Middle frontal gyrus (tissue), 1 donor: Measurements from ENCODE around the gene RYR2.

ENCODE experiments used
- DNase-seq: peaks from one replicate; pipeline ENCODE4 v3.0.0-alpha.2; 2015; ENCODE audit warnings: low spot score; ENCODE audit errors: extremely low spot score

RYR2 gene

DNA sequence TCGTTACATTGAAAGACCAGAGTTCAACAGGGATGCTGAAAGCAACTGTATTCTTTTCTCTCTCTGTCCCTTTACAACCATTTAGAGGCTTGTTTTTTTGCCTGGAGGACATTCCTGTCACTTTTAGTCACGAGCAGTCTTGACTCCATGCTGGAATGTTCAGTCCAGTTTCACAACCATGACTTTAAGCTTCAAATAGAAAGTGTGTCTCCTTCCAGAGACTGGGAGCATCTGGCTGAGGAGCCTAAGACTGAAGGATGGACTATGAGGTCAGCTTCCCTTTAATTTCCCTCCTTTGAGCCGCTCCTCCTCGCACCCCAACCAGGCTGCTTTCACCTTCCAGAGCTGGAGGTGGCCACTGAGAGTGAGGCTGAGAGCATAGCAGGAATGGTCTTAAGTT, 10.5 kb upstream of the RYR2 start:
- no peak for DNase-seq

DNA sequence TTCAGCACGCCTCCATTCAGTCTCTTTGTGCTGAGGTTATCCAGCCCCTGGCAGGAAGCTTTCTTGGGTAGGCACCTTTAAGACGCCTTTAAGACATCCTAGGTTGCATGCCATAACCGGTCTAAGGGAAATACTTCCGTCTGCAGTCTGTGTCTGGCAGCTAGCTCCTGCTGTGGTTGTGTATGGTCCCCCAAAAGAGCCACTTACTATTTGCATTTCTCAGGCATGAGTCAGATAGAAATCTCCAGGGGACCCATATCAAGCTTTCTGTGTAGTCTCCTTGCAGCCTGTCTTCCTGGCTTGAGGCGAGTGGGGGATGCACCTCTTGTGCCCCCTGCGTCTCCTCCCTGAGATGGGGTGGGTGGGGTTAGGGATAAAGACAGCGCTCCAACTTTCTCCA, 10.0 kb upstream of the RYR2 start:
- no peak for DNase-seq

DNA sequence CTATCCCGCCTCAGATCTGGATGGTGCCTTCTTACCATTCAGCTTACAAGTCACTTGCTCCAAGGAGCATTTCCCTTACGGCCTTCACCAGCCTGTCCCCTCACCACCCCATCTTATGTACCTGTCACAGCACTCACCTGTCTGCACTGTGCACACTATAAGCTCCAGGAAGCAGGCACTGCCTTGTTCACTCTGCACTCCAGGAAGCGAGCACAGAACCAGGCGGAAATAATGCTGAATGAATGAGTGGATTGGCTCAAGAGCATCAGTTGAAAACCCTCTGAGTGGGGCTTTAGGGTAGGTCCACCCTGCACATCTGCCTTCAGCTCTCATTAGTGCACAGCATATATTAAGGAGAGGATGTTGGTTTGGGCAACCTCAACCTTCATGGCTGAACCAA, 8.9 kb upstream of the RYR2 start:
- no peak for DNase-seq

DNA sequence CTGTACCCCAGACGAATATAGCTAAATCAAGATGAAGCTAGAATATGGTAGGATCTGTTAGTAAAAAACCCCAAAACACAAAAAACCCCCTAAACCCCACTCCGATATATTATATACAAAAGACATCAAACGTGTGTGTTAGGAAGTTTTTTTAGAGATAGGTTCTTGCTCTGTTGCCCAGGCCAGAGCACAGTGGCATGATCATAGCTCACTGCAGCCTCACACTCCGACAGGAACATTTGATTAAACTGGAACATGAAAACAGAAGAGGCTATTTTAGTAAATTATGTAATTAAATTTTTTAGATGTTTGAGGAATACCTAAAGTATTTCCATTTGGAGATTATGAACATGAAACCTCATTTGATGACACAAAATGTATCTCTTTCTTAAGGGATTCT, 8.2 kb upstream of the RYR2 start:
- no peak for DNase-seq

DNA sequence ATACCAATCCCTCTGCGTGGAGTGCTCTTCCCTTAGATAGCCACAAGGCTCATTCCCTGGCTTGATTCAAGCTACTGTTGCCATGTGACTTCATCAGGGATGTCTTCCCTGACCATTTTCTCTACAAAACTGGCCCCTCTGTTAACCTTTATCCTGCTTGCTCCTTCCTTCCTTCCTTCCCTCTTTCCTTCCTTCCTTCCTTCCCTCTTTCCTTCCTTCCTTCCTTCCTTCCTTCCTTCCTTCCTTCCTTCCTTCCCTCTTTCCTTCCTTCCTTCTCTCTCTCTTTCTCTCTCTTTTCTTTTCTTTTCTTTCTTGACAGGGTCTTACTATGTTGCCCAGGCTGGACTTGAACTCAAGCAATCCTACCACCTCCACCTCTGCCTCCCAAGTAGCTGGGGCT, 6.2 kb upstream of the RYR2 start:
- DNase-seq: no peak

DNA sequence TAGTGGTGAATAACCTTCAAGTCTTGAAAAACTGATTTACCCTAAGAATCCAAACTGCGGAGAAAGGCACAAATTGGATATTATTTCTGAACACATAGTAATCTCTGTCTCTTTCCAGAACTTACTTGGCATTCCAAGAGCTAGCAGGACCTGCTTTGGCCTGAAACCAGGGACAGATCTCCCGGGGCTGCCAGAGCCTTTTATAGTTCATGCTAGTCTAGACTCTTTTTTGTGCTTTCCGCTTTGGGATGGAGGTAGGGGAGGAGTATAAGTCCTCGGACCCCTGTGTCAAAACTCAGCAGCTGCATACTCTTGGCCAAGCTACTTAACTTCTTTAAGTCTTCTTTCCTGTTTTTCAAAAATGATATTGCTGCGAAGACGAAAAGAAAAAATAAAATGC, 3.8 kb upstream of the RYR2 start:
- no peak for DNase-seq

DNA sequence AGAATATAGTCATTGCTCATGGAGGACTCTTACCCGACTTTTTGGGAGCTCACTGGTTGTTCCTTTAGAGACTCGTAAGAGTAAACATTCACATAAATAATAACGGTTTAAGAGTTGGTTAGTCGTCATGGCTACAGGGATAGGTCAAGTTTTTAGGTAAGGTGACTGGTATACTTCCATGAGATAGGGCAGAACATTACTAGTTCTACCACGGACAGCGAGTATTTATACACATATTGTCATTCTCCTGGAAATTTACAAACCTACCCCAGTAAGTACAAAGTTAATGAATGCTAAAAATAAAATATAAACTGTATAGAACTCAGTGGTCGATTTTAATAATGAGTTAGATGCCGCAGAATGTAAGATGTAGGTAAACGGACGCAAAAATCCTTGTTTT, 1.2 kb upstream of the RYR2 start:
- DNase-seq: no peak

DNA sequence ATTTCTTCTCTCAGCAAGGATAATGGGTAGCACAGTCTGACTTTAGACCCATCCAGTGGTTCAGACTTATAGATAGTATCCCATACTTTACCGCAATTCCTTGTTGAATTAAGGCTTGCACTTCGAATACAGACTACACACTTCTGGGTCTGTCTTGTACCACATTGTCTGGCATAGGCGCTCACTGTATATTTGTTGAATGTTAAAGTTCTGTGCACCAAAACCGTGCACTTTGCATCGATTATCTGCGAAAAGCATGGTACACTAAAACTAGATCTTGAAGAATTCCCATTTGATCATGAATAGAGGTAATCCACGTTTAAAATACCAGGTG, 556 bp upstream of the RYR2 start:
- DNase-seq: no peak

DNA sequence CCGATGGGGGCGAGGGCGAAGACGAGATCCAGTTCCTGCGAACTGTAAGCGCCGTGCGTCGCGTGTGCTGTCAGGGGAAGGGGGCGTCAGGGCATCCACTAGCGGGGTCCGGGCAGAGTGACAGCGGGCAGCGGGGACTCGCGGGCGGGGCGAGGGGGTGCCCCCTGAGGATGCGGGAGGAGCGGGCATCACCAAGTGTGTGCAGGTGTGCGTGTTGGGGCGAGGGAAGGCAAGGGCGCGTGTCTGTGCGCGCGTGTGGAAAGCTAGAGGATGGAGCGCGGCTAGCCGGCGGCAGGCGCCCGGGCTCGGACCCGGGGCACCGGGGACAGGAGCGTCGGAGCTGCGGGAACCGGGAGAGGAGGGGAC, 525 bp downstream of the RYR2 start:
- no peak for DNase-seq

DNA sequence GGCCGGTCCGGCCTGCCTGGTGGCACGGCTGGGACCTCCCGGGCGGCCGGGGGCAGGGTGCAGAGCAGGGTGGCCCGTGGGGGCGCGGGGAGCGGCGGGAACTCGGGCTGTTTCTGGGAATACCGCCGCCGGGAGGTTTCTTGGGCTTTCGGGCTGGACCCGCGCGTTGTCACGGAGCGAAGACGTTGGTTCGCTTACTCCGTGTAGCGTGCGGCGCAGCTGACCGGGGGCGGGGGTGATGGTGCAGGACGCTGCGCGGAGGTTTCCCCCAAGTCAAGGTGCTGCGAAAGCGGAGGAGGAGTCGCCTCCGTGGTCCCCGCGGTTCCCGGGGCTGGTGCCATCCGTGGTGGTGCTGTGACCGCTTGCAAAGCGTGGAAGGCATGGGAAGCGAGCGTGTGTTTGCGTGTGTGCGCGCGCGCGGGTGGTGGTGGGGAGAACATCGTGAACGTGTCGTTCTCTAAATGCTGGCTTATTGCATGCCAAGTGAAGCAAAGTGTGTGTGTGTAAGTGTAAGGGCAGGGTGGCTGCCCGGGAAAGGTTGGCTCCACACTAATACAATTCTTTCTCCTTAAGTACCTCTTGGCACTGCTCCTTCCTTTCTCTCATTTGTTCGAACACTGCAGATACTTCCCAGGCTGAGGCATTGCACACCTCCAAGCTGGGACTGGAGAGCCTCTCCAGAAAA, 1.1 kb downstream of the RYR2 start:
- DNase-seq: no peak

DNA sequence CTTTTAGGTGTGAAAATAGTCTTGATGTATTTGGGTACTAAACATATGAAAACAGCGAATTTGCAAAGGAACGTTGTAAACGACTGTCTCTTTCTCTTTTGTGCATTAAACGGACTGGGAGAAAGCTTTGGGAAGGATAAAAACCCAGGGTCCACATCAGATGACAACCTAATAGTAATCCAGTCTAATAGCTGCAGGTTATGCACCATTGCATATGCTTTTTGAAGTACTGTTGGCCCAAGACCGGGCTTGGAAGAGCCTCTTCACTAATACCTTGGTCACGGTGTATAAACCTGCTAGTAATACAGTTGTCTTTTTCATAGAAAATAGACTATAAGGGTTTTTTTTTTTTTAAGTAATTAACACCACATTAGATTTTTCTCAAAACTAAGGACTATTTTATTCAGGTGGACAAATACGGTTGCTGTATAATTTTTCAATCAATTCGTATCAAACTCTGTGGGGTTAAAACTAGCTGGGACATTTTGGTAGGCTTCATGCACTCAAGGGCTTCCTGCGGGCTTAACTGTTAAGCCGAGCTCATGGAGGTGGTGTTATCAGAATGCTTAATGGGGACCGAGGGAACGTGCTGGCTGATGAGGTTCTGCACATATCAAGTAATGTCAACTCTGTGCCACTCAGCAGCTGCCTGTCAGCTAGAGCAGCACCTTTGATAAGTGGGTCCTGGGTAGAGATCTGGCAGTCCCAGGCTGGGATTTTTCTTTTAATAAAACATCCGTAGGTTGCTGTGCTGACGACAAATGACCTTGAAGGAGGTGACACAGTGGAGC, 2.1 kb downstream of the RYR2 start:
- DNase-seq: no peak

DNA sequence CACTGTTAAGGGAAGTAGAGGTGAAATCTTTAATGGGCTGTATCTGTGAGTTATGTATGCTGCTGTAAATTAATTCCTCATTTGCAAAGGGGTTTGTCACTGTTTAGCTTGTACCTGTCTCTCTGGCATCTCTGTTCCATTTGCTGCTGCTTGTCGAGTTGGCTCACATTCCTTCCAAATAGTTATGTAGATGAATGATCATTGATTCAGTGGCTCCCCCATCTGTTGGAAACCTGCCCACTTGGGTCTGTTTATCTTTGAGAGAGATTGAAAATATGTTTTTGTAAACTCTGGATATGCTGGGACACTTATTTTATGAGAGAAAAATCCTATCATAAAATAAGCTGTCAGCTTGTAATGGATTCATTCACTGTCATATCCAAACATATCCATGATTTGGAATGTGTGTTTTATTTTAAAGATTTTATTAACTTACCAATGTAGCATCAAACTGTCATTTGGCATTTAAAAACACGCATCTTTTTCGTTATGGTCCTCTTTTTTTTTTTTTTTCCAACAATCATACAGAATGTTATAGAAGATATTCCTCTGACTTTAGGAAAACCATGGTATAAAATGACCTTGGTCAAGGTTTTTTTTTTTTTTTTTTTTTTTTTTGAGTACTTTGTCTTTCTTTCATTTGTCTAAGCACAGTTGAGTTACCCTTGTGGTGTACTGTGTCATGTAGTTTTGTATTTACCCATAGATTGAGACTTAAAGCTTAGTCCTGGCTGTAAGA, 3.5 kb downstream of the RYR2 start:
- DNase-seq: no peak

GRCh38 chr1:237048803-237049202, 6.8 kb downstream of the RYR2 start:
- DNase-seq: no peak

DNA sequence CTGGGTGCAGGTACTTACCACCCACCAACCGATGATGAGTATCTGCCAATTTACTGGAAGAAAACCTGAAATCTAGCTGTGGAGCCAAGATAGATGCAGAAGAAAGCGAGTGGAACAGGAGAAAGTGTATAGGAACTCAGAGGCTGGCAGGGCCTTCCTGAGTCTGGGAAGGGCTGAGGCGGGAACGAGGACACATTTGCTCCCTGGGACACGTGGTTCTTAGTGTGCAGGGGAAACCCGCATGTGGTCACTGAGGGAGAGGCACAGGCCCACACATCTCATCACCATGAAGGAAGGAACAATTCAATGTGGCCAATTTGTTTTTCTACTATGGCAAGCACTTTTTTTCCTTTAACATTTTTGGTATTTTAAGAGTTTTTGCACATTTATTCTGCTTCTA, 8.2 kb downstream of the RYR2 start:
- DNase-seq: no peak

DNA sequence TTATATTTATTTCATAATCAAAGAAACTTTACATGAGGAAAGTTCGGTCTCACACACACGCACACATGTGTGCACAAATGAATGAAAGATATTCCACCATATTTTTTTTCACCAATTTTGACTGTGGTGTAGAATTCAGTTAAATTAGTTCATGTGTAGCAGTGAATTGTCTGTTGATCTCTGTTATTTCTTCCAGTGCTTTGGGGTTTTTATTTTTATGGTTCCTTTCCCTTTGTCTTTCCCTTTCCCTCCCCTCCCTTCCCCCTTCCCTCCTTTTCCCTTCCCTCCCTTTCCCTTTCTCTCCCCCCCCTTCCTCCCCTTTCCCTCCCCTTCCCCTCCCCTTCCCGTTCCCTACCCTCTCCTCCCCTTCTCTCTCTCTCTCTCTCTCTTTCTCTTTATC, 8.9 kb downstream of the RYR2 start:
- DNase-seq: no peak

DNA sequence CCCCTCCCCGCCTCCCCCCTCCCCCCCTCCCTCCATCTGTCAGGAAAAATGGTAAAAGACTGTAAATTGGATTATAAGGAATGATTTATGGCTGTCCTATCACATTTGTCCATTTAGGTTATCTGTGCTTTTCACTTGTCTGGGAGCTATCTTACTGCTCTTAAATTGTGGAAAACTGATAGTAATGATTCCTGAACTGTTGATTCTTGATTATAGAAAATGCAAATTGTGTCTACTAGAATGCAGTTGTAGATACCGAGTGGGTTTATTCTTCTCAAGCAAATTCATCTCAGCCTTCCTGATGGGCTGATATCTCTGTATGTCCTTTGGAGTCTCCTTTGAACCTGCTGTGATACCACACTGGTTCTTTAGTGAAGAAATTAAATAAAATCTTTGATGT, 12.3 kb downstream of the RYR2 start:
- DNase-seq: no peak

DNA sequence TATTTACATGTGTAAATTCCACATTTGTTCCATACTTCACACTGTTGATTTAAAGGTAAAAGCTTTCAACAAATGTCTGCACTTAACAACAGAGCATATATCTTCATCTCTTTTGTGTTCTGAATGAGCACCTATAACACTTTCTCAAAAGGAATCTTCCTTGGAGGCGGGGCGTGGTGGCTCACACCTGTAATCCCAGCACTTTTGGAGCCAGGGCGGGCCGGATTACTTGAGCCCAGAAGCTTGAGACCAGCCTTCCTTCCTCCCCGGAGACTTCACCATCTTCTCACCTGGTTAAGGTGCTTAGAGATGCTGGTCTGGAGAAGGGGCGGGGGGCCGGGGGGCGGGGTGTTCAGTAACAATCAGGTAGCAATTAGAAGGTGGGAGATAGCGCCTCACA, 16.5 kb downstream of the RYR2 start:
- no peak for DNase-seq

GRCh38 chr1:237059244-237059643, 17.3 kb downstream of the RYR2 start:
- no peak for DNase-seq

DNA sequence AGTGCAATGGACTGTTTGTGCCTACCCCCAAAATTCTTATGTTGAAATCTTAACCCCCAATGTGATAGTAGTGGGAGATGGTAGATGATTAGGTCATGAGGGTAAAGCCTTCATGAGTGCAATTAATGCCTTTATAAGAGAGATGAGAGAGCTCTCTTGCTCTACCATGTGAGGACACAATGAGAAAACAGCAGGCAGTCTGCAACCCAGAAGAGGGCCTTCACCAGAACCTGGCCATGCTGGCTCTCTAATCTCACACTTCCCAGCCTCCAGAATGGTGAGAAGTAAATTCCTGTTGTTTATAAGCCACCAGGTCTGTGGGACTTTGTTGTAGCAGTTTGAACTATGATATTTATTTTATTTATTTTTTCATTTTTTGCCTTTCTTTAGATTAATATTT, 21.0 kb downstream of the RYR2 start:
- no peak for DNase-seq

DNA sequence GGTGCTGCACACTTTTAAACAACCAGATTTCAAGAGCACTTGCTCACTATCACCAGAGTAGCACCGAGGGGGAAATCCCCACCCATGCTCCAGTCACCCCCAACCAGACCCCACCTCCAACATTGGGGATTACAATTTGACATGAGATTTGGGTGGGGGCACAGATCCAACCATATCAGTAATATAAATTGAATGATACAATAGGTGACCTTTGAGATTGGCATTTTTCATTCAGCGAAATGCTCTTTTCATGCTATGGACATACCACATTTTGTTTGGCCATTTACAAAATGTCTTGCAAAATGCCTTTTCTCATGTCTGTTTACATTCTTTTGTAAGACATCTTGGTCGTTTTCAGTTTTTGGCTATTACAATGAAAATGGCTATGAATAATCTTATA, 23.9 kb downstream of the RYR2 start:
- no peak for DNase-seq

DNA sequence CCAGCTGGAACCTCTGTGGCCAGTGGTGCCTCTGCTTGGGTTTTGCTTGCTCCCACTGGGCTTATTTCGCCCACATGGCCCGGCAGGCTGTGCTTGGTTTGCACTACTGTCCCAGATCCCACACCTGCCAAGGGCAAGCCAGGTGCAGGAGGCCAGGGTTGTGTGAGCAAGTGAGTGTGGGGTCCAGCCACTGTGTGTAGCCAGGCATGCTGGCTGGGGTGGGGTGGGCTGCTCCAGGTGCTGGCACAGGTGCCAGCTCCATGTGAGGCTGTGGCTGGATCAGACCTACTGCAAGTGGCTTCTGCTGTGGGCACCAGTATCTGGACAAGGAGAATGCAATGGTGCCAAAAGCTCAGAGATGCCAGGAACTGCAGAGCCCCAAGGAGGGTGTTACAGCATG, 28.5 kb downstream of the RYR2 start:
- DNase-seq: no peak

GRCh38 chr1:237071641-237072420, 29.8 kb downstream of the RYR2 start:
- no peak for DNase-seq
